HL-60 (cell line): ENCODE measurements around the gene CARMIL1.

Experiments used
- CTCF ChIP-seq: IDR thresholded peaks from one replicate; pipeline ENCODE4 v1.5.1; 2011; ENCODE audit warnings: low read length, control low read depth, inconsistent platforms; ENCODE audit not compliant: insufficient read depth
- POLR2AphosphoS5 ChIP-seq: IDR thresholded peaks from 2 replicates; pipeline ENCODE4 v1.6.1; 2012; ENCODE audit warnings: low read depth
- REST ChIP-seq: IDR thresholded peaks from 2 replicates; pipeline ENCODE4 v1.6.1; 2012; ENCODE audit warnings: low read depth; ENCODE audit not compliant: insufficient replicate concordance

GRCh38 chr6:25640891-25641290 lies 361.7 kb downstream of the CARMIL1 start:
- TF ChIP-seq CTCF (no peak), POLR2AphosphoS5 (no peak), REST (no peak)
